PFSK-1 (cell line): ENCODE data around the gene OR51V1.

Source experiments
- FOXP2 ChIP-seq: optimal IDR thresholded peaks from 2 replicates; pipeline ENCODE3; 2011; ENCODE audit warnings: borderline replicate concordance, control low read depth, inconsistent platforms; ENCODE audit not compliant: insufficient read depth; ENCODE audit errors: extremely low read length, extremely low read depth
- POLR2AphosphoS5 ChIP-seq: IDR thresholded peaks from 2 replicates; pipeline ENCODE4 v1.6.1; 2012; ENCODE audit warnings: low read depth, mild to moderate bottlenecking, control low read depth, low read length, moderate library complexity
- SIN3A ChIP-seq: IDR thresholded peaks from 2 replicates; pipeline ENCODE4 v1.6.1; 2012; ENCODE audit warnings: mild to moderate bottlenecking, low read length, moderate library complexity, borderline replicate concordance; ENCODE audit not compliant: insufficient read depth
- TAF1 ChIP-seq: IDR thresholded peaks from 2 replicates; pipeline ENCODE4 v1.6.1; 2012; ENCODE audit warnings: low read length, control low read depth, borderline replicate concordance; ENCODE audit not compliant: insufficient read depth
- TF ChIP-seq, protein P1 (sequence below), 2 experiments: IDR thresholded peaks; 2 replicates each; pipeline versions ENCODE4 v1.6.1 to v1.8.0; 2011 to 2012; ENCODE audit warnings: low read depth in 2 of 2, low read length in 2 of 2, control low read depth in 1 of 2, inconsistent platforms in 1 of 2, mild to moderate bottlenecking in 1 of 2, moderate library complexity in 1 of 2; ENCODE audit not compliant: insufficient read depth in 1 of 2

The OR51V1 gene

DNA sequence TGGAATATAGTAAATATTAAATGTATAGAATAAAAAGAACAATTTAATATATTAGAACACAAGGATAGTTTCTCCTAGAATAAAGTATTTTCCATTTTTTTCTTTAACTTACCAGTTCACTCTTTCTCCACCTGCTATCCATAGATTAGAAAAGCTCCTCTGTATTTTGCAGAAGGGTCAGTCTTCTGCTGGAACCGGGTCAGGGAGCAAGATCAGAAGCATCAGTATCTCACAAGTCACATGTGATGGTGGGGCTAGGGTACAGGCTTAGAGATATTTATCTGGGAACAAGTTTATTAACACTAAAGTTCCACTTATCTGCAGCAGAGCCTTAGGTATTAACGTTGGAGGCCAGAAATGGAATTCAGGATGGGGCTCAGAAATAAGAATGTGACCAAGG is 28.6 kb downstream of the OR51V1 start:
- TF ChIP-seq TAF1, result no peak
- TF ChIP-seq FOXP2, result no peak
- TF ChIP-seq POLR2AphosphoS5, result no peak
- TF ChIP-seq SIN3A, result no peak
- TF ChIP-seq, protein P1, sequence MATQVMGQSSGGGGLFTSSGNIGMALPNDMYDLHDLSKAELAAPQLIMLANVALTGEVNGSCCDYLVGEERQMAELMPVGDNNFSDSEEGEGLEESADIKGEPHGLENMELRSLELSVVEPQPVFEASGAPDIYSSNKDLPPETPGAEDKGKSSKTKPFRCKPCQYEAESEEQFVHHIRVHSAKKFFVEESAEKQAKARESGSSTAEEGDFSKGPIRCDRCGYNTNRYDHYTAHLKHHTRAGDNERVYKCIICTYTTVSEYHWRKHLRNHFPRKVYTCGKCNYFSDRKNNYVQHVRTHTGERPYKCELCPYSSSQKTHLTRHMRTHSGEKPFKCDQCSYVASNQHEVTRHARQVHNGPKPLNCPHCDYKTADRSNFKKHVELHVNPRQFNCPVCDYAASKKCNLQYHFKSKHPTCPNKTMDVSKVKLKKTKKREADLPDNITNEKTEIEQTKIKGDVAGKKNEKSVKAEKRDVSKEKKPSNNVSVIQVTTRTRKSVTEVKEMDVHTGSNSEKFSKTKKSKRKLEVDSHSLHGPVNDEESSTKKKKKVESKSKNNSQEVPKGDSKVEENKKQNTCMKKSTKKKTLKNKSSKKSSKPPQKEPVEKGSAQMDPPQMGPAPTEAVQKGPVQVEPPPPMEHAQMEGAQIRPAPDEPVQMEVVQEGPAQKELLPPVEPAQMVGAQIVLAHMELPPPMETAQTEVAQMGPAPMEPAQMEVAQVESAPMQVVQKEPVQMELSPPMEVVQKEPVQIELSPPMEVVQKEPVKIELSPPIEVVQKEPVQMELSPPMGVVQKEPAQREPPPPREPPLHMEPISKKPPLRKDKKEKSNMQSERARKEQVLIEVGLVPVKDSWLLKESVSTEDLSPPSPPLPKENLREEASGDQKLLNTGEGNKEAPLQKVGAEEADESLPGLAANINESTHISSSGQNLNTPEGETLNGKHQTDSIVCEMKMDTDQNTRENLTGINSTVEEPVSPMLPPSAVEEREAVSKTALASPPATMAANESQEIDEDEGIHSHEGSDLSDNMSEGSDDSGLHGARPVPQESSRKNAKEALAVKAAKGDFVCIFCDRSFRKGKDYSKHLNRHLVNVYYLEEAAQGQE (IDR thresholded peaks at IDR 0.05; ENCODE audit: insufficient read depth in 1 of 2, low read depth in 2 of 2, low read length in 2 of 2), result no peak

DNA sequence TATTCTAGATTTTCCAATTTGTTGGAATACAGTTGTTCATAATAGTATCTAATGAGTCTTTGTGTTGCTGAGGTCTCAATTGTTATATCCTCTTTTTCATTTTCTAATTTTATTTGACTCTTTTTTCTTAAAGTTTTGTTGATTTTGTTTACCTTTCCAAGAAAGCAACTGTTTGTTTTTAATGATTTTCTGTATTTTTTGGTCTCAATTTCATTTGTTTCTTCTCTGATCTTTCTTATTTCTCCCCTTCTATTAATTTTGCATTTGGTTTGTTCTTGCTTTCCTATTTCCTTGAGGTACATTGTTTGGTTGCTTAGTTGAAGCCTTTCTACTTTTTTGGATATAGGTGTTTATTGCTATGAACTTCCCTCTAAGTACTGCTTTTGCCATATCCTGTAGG is 40.7 kb downstream of the OR51V1 start:
- no peak for TF ChIP-seq SIN3A
- no peak for TF ChIP-seq POLR2AphosphoS5
- TF ChIP-seq FOXP2, result no peak
- no peak for TF ChIP-seq TAF1

DNA sequence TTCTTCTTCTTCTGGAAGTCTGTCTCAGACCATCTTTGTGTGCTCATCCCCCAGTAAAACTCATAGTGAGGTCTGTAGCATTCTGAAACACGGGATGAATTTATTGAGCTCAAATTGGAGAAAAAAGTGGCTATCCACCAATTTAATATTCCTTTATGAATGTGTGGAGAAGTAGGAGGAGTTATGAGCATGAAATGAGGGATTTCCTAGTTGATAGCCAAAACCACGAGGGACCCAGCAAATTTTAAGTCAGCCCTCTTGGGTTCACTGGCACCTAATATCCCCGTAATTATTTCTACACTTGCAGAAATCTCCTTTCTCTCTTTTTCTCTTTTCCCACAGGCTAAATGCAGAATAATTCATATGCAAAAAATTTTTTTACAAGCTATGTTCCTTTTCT is 45.8 kb downstream of the OR51V1 start, which contains the start of gene OR52A1:
Gene OR52A1, minus strand, starts transcription at position 101 of the 400 bp plus-strand sequence. CDS start 2,388 bp downstream, outside the sequence.
- TF ChIP-seq TAF1 (no peak), FOXP2 (no peak)
- TF ChIP-seq, protein P1 (IDR thresholded peaks at IDR 0.05; ENCODE audit: insufficient read depth in 1 of 2, low read depth in 2 of 2, low read length in 2 of 2), result no peak

DNA sequence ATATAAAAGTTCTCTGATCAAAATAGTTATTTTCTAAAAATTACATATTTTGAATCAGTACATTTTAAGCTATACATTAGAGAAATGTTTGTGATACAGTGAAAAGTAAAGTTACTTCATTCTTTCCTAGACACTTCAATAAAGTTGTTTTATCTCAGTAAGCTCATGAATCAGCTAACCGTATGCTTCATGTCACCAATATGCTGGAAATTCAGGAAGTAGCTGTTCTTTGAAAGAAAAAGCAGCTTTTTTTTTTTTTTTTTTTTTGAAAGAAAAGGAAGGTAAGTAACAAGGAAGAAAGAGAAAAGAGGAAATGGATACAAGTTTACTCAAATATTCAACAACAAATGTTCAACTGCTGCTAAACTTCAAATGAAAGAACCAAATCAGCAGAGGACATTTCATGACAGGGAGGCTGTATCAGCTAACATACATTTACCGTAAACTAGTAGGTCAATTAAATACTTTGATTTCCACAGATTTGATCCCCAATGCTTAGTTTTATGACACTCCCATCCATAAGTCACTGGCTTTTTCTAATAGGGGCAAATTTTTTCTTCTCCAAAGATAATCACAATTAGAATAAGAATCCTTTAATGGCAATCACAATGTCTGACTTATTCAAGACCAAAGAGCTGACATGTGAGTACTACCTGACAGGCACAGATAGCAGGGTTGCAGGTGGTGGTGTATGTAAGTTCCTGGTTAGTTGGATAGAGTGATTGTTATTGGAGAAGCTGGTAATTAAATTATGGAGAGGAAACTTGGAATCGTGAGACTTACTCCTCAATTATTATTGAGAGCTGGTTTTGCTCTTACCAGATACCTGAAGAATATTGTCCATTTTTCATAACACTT is 46.7 kb downstream of the OR51V1 start:
- TF ChIP-seq TAF1 (no peak), FOXP2 (no peak), SIN3A (no peak), POLR2AphosphoS5 (no peak)
- TF ChIP-seq, protein P1 (IDR thresholded peaks at IDR 0.05; ENCODE audit: insufficient read depth in 1 of 2, low read depth in 2 of 2, low read length in 2 of 2), result no peak

DNA sequence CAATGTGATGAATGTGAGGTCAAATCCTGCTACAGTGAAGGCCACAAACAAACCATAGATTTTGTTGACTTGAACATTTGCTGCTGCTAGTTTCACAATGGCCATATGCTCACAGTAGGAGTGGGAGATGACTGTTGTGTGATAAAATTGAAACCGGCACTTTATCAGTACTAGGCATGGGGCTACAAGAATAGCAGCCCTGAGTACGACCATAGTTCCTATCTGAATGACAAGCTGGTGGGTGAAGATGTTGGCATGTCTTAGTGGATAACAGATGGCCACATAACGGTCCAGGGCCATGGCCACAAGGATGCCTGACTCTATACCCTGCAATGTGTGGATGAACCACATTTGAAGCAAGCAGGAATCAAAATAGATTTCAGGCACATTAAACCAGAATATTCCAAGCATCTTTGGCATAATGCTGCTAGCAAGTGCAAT is 48.7 kb downstream of the OR51V1 start:
- no peak for TF ChIP-seq FOXP2
- no peak for TF ChIP-seq TAF1
- TF ChIP-seq, protein P1 (IDR thresholded peaks at IDR 0.05; ENCODE audit: insufficient read depth in 1 of 2, low read depth in 2 of 2, low read length in 2 of 2), result no peak
- no peak for TF ChIP-seq POLR2AphosphoS5
- TF ChIP-seq SIN3A, result no peak
